LNCAP (cell line): Measurements from ENCODE around the gene METTL18.

ENCODE experiments used
- TF ChIP-seq, protein P1 (sequence below): fragments of 450-650 bp; IDR thresholded peaks from 2 replicates; pipeline ENCODE4 v1.5.1; 2017; ENCODE audit warnings: mild to moderate bottlenecking

Gene METTL18

GRCh38 chr1:169759038-169759437, 35.7 kb downstream of the METTL18 start:
- TF ChIP-seq, protein P1, sequence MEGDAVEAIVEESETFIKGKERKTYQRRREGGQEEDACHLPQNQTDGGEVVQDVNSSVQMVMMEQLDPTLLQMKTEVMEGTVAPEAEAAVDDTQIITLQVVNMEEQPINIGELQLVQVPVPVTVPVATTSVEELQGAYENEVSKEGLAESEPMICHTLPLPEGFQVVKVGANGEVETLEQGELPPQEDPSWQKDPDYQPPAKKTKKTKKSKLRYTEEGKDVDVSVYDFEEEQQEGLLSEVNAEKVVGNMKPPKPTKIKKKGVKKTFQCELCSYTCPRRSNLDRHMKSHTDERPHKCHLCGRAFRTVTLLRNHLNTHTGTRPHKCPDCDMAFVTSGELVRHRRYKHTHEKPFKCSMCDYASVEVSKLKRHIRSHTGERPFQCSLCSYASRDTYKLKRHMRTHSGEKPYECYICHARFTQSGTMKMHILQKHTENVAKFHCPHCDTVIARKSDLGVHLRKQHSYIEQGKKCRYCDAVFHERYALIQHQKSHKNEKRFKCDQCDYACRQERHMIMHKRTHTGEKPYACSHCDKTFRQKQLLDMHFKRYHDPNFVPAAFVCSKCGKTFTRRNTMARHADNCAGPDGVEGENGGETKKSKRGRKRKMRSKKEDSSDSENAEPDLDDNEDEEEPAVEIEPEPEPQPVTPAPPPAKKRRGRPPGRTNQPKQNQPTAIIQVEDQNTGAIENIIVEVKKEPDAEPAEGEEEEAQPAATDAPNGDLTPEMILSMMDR: no peak

GRCh38 chr1:169753549-169753948, 41.2 kb downstream of the METTL18 start:
- TF ChIP-seq, protein P1: no peak

- TF ChIP-seq, protein P1: no peak
Measured at GRCh38 chr1:169750041-169750440, 44.7 kb downstream of the METTL18 start.

DNA sequence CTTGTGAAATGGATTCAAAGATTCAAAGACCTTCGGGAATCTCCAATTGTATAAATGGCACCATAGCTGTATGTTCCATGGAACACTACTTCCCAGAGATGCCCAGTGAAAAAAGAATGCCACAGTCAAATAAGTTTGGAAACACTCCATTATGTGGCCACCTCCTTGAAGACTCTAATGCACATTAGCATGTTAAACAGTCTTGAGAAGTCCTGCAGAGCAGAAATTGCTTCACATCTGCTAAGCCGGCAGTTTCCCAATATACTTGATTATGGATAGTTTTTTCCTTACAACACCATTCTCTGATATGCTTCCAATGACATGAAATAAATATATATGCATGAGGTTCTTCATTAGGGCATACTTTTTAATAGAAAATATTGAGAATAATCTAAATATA, 48.2 kb downstream of the METTL18 start:
- TF ChIP-seq, protein P1: no peak

- TF ChIP-seq, protein P1: no peak
Measured at GRCh38 chr1:169745015-169745861, 49.5 kb downstream of the METTL18 start.
